CD4-positive, alpha-beta T cell treated with Interleukin-6 at 100 ng/mL for 8 hours (primary cell): ENCODE data around the gene GPD2.
"Not testable (repeated sequence)": the region's sequence is repeated elsewhere in the genome, so short reads cannot be mapped to it uniquely, and the experiment has no call there.

Source experiments
- DNase-seq: peaks from one replicate; pipeline ENCODE4 v3.0.0-alpha.2; 2020; ENCODE audit warnings: mixed read lengths, low spot score

Gene GPD2

DNA sequence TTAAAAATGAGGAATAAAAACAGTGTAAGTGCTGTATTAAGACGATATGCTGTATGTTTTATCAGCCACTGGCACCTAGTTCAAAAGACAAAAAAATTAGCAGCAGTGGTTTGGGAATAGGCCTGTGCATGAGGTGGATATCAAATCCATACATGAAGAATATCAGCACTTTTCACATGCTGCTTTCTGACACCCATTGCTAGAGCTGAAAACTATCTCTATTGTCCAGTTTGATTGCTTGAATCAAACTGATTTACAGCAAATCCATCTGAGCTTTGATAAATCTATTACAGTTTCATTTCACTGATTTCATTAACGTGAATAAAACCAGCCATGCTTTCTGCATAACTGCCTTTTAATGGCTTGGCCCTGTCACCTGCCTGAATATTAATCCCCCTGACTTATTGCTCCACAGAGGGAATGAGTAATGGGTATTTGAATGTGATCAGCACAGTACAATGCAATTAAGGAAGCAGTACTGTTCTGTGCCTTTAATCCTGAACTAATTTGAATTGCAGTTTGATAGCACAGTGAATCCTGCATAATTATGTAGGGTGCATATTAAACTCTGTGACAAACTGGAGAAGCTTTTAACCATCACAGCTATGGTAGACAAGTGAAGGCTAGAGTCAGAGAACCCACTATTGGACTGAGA is 154.0 kb downstream of the GPD2 start:
- DNase-seq = no peak

GRCh38 chr2:156592809-156593593 is 156.8 kb downstream of the GPD2 start:
- no peak for DNase-seq

GRCh38 chr2:156593594-156593921 is 157.4 kb downstream of the GPD2 start:
- DNase-seq = no peak

DNA sequence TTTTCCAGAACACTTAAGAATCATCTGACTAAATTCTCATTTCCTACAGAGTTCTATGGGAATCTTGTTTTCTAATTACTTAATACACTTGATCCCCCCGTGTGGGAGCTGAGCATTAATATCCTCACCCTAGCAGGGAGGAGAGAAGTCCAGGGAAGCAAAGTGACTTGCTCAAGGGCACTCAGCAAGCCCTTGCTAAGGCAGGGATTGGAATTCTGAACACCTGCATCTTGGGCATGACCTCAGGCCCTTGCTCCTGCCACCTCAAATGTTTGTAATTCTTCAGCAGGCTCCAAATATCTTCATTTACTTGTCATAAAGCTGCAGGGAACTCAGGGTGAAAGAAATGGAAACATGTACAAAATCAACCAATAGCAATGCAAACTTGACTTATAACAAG is 162.4 kb downstream of the GPD2 start:
- no peak for DNase-seq

GRCh38 chr2:156600196-156600595 is 164.0 kb downstream of the GPD2 start:
- DNase-seq = no peak

DNA sequence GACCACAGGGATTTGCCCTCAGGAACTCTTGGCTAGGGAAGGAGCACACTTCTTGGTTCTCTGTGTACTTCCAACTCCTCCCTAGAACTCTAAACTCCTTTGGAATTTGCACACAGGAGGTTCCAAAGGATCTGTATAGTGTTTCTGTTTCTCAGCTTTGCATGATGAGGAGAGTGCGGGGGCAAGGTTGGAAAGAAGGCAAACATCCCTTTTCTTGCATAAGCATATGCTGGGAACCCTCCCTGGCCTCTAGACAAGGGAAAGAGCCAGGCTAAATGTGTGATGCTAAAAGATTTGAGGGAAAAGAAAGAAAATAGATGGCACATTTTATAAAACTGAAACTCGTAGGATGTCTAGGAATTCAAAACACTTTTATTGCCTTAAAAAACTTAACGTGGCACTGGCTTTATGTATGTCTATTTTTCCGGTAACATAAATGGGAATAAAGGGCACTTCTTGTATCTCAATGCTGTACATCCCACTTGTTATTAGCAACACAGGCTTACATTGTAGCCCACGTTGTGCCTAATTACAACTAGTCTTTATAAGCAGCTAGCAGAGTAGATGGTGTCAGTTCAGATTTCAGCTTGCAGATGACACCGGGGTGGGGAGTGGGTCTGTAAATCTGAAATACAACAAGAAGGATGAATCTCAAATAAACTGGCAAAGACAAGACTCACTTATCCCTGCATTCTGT is 165.8 kb downstream of the GPD2 start:
- no peak for DNase-seq

- no peak for DNase-seq
Observed at GRCh38 chr2:156602552-156602933, 166.4 kb downstream of the GPD2 start.

DNA sequence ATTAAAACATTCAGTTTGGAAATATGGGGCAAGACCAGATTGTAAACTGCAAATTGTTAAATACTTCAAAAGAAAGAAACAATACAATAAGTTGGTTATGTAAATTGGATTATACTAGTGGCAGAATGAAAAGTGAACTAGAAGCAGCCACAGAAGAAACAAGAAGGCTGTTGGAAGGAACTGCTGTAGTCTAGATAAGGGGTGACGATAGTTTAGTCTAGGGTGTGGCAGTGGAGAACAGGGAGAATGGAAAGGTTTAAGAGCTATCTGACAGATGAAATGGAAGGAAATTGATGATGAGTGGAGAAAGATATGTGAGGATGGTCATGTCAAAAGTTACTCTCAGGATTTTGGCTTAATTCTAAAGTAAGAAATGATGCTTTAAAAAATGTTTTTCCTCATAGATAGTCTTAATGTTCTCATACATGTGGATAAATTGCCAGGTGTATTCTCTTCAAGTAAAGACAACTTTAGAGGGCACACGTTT is 179.7 kb downstream of the GPD2 start:
- no peak for DNase-seq

DNA sequence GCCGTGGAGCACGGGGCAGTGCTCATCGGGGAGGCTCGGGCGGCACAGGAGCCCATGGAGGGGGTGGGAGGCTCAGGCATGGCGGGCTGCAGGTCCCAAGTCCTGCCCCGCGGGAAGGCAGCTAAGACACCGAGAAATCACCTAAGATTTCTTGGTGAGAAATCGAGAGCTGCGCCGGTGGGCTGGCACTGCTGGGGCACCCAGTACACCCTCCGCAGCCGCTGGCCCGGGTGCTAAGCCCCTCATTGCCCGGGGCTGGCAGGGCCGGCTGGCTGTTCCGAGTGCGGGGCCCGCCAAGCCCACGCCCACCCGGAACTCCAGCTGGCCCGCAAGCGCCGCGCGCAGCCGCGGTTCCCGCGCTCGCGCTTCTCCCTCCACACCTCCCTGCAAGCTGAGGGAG is 181.9 kb downstream of the GPD2 start:
- not testable (repeated sequence) for DNase-seq

DNA sequence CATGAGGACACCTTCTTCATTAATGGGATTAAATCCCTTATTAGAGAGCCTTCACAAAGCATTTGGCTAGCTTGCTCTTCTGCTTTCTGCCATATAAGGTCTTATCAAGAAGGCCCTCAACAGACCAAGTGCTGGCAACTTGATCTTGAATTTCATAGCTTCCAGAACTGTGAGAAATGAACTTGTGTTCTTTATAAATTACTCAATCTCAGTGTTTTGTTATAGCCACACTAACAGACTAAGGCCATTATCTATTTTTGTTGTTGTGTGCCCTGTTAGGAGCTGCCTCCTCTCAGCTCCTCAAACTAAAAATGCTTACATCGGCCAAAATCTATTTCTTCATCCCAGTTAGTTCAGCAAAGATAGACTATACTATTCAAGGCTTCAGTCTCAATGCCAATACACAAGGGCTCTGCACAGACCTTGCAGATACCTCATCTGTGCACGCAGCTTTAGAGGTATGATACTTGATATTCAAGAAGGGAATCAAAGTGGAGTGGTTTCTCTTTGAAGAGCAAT is 182.9 kb downstream of the GPD2 start:
- no peak for DNase-seq

- DNase-seq = no peak
Observed at GRCh38 chr2:156622491-156622890, 186.3 kb downstream of the GPD2 start.

GRCh38 chr2:156625360-156626170 is 189.4 kb downstream of the GPD2 start:
- DNase-seq = no peak

DNA sequence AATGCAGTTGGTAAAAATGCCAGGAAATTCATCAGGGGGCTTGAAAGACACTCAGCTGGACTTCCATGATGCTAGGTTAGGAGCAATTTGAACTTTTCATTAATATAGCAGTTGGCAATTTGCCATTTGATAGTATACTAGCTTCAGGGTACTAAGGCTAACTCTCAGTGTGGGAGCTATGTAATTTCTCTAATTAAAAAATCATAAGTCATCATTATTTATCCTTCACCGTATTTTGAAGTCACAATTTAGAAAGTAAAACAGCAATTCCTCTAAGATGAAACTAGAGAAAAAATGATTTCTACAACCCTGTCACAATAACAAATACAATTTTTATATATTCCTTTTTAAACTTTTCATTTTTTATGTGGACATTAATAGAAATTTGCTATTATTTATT is 190.8 kb downstream of the GPD2 start:
- no peak for DNase-seq

- DNase-seq = no peak
Observed at GRCh38 chr2:156630579-156631337, 194.6 kb downstream of the GPD2 start.

- DNase-seq = no peak
Observed at GRCh38 chr2:156635646-156636045, 199.5 kb downstream of the GPD2 start.
